ENCODE data around the gene KCNG4. TPM values are rescaled to one million over a fixed set of nuclear protein-coding genes. Genes with fewer than 3 reads are reported as not detected.

KCNG4 gene
- total RNA-seq, 1 experiment from 2014 or later: not detected

DNA sequence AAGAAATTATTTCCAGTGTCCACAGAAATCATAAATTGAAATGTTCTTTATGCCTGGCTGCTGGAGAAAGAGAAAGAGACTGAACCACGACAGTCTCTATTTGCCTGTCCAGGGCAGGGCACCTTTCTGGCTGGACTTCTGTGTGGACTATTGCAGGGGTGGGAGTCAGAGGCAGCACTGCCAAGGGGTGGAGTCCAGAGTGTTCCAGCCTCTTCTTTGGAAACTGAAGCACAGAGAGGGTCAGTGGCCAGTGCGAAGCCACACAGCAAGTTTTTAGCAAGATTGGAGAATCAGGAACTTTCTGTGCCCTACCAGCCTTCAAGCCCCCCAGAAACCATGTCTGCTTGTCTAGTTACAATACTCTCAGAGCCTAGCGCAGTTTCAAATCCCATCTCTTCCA lies 15.3 kb downstream of the KCNG4 start:
- Histone ChIP-seq H3K14ac (ENCODE audit: insufficient read depth, low read length) (no peak overlapping the region), H3K23ac (ENCODE audit: insufficient read length, low read depth, low read length) (no peak overlapping the region), H3K27ac (ENCODE audit: insufficient read length, low read depth, low read length) (no peak overlapping the region), H3K9me3 (ENCODE audit: control insufficient read depth, low read depth, low read length) (no peaks in the 10 kb centered on the region), H3T11ph (ENCODE audit: low read length) (no peak overlapping the region), H3K79me1 (ENCODE audit: insufficient read depth, low read depth, low read length, poor library complexity, severe bottlenecking) (no peaks in the 10 kb centered on the region), H2BK12ac (ENCODE audit: insufficient read length, low read depth, low read length) (no peak overlapping the region), H3K4ac (ENCODE audit: low read depth, low read length) (no peak overlapping the region), H2BK15ac (ENCODE audit: low read depth, low read length) (no peak overlapping the region), H3K23me2 (ENCODE audit: insufficient read length, low read depth, low read length, poor library complexity, severe bottlenecking) (no peaks in the 10 kb centered on the region), H2AK5ac (ENCODE audit: insufficient read length, low read length) (no peak overlapping the region), H3K27me3 (ENCODE audit: insufficient read depth, low read length) (no peaks in the 10 kb centered on the region), H4K5ac (ENCODE audit: insufficient read length, low read depth, low read length) (no peak overlapping the region), H3K9ac (ENCODE audit: extremely low read depth, insufficient read length, low read length) (no peak overlapping the region), H3K56ac (ENCODE audit: insufficient read length, low read depth, low read length) (no peak overlapping the region), H2BK5ac (ENCODE audit: insufficient read length, low read length) (no peak overlapping the region), H4K8ac (replicated peaks; ENCODE audit: insufficient read length, low read depth, low read length) (no peak overlapping the region), H3K18ac (ENCODE audit: insufficient read length, low read depth, low read length) (no peak overlapping the region), H3K4me2 (ENCODE audit: insufficient read depth, insufficient read length, low read length) (no peak overlapping the region), H4K91ac (ENCODE audit: insufficient read length, low read depth, low read length) (no peak overlapping the region), H4K20me1 (ENCODE audit: control insufficient read depth, insufficient read depth, insufficient read length) (no peaks in the 10 kb centered on the region), H3K4me1 (ENCODE audit: insufficient read depth, low read length) (no peaks in the 10 kb centered on the region), H2BK120ac (ENCODE audit: low read depth, low read length, poor library complexity, severe bottlenecking) (no peak overlapping the region), H2AFZ (ENCODE audit: low read length) (no peak overlapping the region), H2BK20ac (ENCODE audit: low read depth, low read length, poor library complexity, severe bottlenecking) (no peak overlapping the region), H3K79me2 (ENCODE audit: insufficient read depth, low read length) (no peaks in the 10 kb centered on the region)
- Mint-ChIP-seq H3K27ac (no peak overlapping the region), H3K36me3 (ENCODE audit: insufficient read depth in 1 of 3, low read depth in 3 of 3) (no peaks in the 10 kb centered on the region), H3K4me1 (peaks cover 12 to 19% of the 10 kb centered on the region in 2 experiments), H3K9me3 (no peaks in the 10 kb centered on the region), H3K4me3 (no peak overlapping the region), H3K27me3 (ENCODE audit: low read depth) (peaks cover 2% of the 10 kb centered on the region)
- DNase-seq: no peak
- no peak for TF ChIP-seq CTCF (conservative IDR thresholded peaks at IDR 0.05)
- no CpG with 5 or more reads among the region's 3 CpGs for WGBS (ENCODE audit: extremely low coverage, insufficient read length, low lambda C conversion rate)
